GM12874 (cell line): ENCODE results near the gene OR4K1.

Experiments used
- CTCF ChIP-seq: IDR thresholded peaks from 2 replicates; pipeline ENCODE4 v1.5.1; 2011; ENCODE audit warnings: low read depth, mild to moderate bottlenecking, control low read depth, low read length, moderate library complexity; ENCODE audit not compliant: insufficient read depth

Gene OR4K1

DNA sequence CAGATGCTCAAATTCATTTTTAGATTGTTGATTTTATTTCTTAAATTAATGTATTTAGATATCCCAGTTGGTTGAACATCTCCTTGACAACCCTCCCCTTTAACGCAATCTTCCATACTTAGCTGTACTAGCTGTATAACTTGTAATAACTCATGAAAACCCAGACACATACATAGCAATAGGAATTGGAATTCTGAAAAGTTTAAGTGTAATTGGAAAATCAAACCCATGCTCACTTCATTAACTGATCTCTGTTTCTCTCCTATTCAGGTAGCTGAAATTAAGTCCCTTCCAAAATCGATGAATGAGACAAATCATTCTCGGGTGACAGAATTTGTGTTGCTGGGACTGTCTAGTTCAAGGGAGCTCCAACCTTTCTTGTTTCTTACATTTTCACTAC lies 44.6 kb downstream of the OR4K1 start, which contains the start of gene OR4K15:
Gene OR4K15, plus strand, starts transcription at position 301 of the 400 bp plus-strand sequence. Its CDS starts 0 bp downstream, at position 301.
- TF ChIP-seq CTCF = no peak
